ENCODE data around the gene TMTC2.

GRCh38 chr12:82695531-82695930 is 8.8 kb downstream of the TMTC2 start:
- no peak for TF ChIP-seq EZH2phosphoT487 (IDR thresholded peaks at IDR 0.05; ENCODE audit: low read depth, severe bottlenecking, unreplicated experiment)
- TF ChIP-seq CTCF (IDR thresholded peaks at IDR 0.05; ENCODE audit: poor library complexity): no peak
- no peak for TF ChIP-seq EZH2 (IDR thresholded peaks at IDR 0.05; ENCODE audit: borderline replicate concordance)

Measured in hepatocyte (in vitro differentiated cells).